HG03097 (cell line): Measurements from ENCODE around the gene LTB4R2.
"Not testable (repeated sequence)": the region's sequence is repeated elsewhere in the genome, so short reads cannot be mapped to it uniquely, and the experiment has no call there.

Experiments
- ATAC-seq: cut with Tn5 transposase; IDR thresholded peaks from one replicate; pipeline ENCODE4 v1.9.1; 2021; ENCODE audit not compliant: unreplicated experiment, low FRiP score

Gene LTB4R2

DNA sequence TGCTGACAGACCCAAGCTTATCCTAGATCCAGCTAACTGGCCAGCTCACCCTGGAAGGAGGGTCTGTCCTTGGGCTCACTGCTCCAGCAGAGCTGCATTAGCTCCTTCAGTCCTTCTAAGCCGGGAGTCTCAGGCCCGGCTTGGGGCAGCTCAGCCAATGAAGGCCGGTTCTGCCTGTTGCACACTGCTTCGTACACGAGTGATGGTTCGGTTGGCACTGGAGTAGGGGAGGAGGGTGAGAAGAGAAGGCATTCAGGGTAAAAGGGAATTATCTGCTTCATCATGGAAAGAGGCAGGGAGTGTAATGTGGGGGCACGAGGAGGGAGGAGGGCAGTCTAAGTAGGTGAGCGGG lies 27.9 kb downstream of the LTB4R2 start:
- no peak for ATAC-seq

DNA sequence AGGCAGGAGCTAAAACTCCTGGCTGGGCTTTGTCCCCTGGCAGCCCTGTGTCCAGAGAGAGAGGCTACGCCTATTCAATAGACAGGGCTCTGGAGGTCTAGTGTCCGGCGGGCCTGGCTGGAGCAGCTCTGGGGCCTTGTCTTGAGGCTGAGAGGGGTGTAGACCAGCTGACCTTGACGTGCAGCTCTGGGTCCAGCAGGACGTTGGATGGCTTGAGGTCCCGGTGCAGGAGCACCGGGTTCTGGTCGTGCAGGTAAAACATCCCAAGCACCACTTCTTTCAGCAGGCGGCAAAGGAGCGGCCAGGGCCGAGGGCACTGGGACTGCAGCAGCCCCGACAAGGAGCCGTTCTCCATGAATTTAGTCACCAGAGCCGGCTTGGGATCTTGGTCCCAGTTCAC lies 28.9 kb downstream of the LTB4R2 start:
- no peak for ATAC-seq

DNA sequence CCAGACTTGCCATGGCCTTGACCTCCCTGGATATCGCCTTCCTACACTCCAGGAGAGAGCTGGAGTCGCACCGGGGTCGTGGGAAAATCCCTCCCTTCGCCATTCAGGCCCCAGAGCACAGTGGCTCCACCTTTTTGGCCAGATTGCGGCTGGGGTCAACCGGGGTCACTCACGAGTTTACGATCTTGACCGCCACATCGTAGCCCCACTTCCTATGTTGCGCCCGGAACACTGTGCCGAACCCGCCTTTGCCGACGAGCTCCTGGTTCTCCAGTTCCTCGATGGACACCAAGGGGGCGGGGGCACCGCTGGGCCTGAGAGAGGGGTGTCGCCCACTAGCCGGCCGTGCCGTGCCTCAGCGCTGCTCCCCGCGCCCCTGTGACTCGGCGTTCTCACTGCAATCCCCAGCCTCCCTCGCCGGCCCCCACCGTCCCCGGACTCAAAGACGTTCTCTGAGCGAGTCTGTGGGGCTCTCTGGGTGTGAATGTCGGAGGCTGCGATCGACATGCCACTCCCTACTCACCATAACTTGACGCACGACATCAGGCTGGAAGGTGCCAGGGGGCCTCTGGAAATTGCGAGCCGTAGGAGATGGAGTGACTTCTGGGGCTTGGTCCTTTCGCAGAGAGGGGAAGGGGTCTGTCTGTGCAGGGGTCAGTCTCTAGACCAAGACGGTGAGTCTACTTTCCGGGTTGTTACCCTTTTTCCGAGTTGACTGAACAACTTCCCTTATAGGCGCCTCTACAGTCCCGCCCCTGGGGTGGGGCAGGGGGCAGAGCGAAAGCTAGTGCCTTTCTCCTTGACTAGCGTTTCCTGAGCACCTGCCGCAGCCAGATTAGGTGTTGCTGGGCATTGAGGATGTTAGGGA lies 29.6 kb downstream of the LTB4R2 start, which contains the start of gene RIPK3:
Gene RIPK3, minus strand, starts transcription at position 708 of the 868 bp plus-strand sequence. Its CDS starts 165 bp downstream, at position 543.
- ATAC-seq = no peak

DNA sequence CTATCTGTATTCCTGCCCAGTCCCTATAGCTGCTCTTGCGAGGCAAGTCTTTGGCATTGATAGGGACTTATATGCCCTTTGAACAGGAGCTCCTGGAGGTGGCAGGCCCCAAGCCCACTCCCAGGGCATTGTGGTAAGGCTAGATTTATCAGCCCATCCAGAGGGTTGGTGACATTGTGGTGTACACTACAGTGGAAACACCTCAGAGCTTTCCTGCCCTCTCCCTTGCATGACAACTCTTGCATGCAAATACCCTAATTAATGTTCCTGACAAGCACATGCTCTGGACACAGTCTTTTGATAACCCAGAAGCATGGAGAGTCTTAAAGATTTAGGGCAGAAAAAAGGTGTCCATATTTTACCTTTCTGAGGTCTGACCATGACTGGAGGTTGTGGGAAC lies 30.7 kb downstream of the LTB4R2 start:
- ATAC-seq = no peak

DNA sequence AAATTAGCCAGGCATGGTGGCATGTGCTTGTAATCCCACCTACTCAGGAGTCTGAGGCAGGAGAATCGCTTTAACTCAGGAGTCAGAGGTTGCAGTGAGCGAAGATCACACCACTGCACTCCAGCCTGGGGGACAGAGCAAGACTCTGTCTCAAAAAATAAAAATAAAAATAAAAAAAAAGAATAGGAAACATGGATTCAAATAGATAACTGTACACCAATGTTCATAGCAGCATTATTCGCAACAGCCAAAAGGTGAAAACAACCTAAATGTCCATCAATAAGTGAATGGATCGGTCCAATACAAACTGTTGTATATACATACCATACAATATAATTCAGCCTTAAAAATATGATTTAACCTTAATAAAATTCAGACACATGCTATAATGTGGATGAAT lies 32.9 kb downstream of the LTB4R2 start:
- ATAC-seq = no peak

DNA sequence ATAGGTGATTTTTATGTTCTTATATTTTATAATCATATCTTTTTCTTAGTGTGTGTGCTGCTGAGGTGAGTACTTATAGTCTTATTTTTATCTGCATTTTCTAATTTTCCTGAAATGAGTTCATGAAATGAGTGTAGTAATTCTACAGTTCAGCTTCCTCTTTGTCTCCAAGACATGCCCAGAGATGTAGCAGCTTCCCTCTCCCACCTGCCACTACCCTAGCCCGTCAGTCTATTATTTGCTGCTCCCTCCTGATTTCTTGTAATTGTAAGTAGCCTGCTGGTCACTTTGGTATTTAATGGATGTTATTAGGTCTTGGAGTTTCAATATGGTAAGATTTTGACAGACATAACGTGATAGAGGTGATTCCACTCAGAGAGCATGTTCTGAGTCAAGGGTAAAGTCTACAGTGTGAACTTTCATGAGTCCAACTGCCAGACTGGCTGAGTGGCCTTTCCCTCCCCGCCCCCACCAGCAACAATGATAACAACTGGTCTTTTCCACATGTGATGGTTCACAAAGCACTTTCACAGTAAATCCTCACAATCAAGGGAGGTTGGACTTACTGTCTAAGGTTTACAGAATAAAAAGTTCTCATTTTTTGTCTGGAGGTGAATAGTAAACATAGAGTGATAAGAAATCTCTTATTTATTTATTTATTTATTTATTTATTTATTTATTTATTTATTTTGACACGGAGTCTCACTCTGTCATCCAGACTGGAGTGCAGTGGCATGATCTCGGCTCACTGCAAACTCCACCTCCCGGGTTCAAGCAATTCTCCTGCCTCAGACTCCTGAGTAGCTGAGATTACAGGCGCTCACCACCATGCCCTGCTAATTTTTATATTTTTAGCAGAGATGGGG lies 34.1 kb downstream of the LTB4R2 start:
- no peak for ATAC-seq

DNA sequence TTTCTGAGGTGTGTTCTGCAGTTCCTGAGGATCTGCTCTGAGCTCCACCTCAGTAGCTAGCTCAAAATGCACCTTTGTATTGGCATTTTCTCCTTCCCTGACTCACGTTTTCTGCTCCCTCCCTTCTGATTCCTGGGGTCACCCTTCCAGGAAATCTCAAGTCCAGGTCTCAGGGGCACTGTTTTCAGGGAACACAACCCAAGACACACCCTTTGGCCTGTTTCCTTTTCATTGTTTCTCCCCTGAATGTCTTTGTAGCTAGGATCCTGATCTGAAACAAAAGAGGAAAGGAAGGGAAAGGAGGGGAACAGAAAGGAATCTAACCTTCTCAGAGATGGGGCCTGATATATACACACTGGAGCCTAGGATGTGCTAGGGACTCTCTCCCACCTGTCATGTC lies 37.2 kb downstream of the LTB4R2 start:
- no peak for ATAC-seq

DNA sequence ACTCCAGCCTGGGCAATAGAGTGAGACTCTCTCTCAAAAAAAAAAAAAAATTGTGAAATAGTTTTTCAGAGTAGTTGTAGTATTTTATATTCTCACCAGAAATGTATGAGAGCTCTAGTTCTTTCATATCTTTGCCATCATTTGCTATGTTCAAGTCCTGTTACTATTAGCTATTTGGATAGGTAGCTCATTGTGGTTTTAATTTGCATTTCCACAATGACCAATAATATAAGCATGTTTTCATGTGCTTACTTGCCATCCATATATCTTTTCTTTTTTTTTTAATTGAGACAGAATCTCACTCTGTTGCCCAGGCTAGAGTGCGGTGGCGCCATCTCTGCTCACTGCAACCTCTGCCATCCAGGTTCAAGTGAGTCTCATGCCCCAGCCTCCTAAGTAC lies 38.2 kb downstream of the LTB4R2 start:
- ATAC-seq = no peak

DNA sequence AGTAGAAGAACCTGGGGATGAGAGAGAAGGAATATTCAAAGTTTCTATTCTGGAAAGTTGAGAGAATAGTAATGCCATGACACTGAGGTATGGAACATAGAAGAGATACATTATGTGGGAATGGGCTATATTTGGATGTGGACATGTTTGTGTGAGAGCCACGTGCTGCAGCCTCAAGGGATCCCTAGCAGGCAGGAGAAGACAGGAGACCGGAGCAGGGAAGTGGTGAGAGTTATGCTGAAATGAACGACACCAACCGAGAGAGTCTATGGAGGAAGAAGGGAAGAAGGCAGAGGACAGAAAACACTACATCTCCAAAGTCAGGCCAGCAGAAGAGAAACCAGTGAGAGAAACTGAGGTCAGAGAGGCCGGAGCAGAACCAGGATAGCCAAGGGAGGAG lies 39.8 kb downstream of the LTB4R2 start:
- no peak for ATAC-seq

DNA sequence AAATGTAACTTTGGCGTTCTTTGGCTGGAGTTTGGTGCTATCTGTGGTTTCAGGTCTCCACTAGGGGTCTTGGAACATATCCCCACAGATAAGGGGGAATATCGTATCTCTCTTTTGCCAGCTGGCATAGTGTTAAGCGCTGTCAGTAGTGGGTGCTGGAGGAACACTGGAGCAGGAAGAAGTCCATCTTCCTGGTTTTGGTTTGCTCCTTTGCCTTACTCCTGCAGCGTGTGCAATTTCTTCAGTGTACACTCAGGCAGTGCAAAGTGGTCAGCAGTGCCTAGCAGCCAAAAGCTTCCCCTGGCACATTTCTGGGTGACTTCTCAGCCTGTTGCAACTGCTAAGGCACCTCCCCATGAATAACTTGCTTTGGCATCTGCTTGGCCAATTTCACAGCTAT lies 41.6 kb downstream of the LTB4R2 start:
- no peak for ATAC-seq

DNA sequence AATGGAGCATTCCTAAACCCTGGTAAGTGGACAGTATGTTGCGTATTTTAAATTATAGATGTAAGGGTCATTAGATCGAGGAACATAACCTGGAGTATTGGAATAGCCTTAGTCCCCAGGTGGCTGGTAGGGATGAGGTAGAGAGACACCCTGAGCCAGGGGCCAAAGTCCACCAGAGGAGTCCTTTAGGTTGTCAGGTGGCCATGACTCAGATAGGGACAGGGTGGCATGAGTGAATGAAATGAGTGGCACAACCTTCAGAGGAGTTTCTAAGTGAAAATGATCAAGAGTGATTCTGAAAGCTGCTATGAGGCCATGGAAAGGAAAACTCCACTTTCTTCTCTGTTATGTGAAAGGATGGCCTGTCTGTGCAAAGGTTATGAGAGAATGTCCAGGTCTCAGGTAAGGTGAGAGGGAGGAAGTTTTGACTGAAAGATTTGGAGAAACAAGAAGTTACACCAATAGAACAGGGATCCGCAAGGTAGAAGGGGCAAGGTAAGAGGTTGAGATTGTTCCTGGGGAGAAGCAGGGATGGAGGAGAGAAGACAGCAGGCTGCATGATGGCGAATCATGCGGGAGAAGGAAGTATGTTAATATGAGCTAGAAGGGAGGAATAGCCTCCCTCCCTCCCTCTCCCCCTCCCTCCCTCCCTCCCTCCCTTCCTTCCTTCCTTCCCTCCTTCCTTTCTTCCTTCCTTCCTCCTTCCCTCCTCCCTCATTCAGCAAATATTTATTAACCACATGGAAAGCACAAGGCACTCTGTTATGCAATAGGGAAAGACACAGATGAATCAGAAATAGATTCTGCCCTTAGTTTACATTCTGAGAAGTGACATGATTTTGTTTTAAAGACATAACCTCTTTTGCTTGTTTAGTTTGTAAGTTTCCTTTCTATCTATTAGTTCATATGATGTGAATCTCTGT lies 43.9 kb downstream of the LTB4R2 start:
- ATAC-seq = no peak

DNA sequence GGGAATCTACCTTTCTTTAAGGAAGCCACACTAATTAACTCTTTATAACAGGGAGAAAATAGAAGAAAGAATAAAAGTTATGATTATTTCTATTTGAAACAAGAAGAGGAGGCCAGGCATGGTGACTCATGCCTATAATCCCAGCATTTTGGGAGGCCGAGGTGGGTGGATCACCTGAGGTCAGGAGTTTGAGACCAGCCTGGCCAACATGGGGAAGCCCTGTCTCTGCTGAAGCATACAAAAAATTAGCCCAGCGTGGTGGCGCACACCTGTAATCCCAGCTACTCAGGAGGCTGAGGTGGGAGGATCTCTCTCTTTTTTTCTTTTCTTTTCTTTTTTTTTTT lies 44.5 kb downstream of the LTB4R2 start:
- not testable (repeated sequence) for ATAC-seq

DNA sequence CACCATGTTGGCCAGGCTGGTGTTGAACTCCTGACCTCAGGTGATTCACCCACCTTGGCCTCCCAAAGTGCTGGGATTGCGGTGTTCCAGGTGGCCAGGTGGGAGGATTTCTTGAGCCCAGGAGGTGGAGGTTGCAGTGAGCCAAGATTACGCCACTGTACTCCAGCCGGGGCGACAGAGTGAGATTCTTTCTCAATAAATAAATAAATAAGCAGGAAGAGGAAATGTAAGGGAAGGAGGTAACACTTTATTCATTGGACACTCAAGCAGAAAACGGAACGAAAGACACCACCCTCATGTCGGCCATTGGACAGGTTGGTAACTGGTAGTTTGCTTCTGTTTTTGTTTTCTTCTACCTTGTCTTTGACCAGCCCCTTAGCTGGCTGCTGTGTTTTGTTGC lies 45.1 kb downstream of the LTB4R2 start:
- no peak for ATAC-seq

DNA sequence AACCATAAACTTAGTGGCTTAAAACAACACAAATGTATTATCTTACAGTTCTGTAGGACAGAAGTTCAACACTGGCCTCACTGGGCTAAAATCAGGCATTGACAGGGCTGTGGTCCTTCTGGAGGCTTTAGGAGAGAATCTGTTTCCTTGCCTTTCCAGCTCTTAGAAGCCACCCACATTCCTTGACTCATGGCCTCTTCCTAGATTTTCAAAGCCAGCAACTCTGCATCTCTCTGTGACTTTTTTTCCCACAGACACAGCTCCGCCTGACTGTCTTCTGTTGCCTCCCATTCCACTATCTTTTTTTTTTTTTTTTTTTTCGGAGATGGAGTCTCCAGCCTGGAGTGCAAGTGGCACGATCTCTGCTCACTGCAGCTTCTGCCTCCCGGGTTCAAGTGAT lies 46.3 kb downstream of the LTB4R2 start:
- no peak for ATAC-seq

DNA sequence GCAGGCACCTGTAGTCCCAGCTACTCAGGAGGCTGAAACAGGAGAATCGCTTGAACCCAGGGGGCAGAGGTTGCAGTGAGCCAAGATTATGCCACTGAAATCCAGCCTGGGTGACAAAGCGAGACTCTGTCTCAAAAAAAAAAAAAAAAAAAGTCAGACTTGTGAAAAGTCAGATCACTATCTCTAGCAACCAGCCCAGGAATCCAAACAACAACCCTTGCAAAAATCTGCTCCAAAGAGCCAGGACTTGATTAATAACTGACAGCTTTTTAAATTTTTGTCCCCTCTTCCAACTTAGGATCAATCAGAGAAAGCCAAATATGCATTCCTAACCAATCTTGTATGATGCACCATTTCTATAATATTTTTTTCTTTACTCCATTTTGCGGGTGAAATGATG lies 50.3 kb downstream of the LTB4R2 start:
- ATAC-seq = no peak

DNA sequence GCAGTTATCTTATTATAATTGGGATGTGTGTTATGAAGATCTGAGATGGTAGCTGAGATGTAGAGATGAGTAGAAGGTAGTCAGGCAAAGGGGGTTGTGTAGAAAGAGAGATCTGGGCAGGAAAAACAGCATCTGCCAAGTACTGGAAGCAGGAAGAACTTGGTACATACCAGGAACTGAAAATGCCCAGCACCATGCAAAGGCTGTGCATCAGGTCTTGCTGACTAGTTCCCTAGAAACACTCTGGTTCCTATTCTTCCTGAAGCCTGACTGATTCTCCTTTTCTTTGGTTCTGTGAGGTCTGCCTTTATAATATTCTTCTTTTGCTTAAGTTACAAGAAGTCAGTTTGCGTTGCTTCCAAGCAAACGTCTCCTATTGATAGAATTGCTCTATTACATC lies 51.4 kb downstream of the LTB4R2 start:
- ATAC-seq = no peak
